Measurements from ENCODE around the gene EXOC6.

DNA sequence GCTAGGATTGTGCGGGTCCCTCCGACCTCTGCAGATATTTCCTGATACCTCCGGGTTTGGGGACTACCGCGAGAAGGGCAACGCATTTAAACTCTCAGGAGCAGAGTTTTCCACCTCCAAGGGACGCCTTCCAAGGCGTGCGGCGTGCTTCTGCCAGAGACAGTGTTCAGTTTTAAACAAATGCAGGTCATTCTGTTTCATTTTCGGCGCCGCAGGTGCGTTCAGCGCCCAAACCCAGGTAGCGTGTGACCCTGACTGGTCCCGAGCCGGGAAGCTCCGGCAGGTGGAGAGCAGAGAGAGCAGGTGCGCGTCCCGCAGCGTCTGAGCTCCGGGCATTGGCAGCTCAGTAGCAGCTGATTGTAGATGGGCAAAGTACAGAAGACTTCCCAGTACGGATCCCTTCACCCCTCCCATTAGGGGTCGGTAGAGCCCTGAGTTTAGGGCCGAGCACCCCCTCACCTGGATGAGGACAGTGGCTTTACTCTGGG lies 223.9 kb downstream of the EXOC6 start:
- TF ChIP-seq, protein P1, sequence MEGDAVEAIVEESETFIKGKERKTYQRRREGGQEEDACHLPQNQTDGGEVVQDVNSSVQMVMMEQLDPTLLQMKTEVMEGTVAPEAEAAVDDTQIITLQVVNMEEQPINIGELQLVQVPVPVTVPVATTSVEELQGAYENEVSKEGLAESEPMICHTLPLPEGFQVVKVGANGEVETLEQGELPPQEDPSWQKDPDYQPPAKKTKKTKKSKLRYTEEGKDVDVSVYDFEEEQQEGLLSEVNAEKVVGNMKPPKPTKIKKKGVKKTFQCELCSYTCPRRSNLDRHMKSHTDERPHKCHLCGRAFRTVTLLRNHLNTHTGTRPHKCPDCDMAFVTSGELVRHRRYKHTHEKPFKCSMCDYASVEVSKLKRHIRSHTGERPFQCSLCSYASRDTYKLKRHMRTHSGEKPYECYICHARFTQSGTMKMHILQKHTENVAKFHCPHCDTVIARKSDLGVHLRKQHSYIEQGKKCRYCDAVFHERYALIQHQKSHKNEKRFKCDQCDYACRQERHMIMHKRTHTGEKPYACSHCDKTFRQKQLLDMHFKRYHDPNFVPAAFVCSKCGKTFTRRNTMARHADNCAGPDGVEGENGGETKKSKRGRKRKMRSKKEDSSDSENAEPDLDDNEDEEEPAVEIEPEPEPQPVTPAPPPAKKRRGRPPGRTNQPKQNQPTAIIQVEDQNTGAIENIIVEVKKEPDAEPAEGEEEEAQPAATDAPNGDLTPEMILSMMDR (IDR thresholded peaks at IDR 0.05), result no peak
- TF ChIP-seq EZH2 (IDR thresholded peaks at IDR 0.05), result peak; percentile 85
